Duodenal mucosa (tissue), 2 donors: ENCODE data around the gene SINHCAF.
"Not testable (repeated sequence)": the region's sequence is repeated elsewhere in the genome, so short reads cannot be mapped to it uniquely, and the experiment has no call there.

ENCODE experiments used
- H3K27ac ChIP-seq: one replicate; pipeline ENCODE4 v1.7.0; 2013; ENCODE audit warnings: low read depth, low read length
- H3K27me3 ChIP-seq, 2 donors: one replicate each; pipeline ENCODE4 v1.7.0; 2013; ENCODE audit warnings: low read length in 2 of 2, control low read depth in 1 of 2; ENCODE audit not compliant: insufficient read depth in 2 of 2, control insufficient read depth in 1 of 2
- H3K36me3 ChIP-seq, 2 donors: one replicate each; pipeline ENCODE4 v1.7.0; 2013; ENCODE audit warnings: low read length in 2 of 2, control low read depth in 1 of 2; ENCODE audit not compliant: insufficient read depth in 2 of 2, control insufficient read depth in 1 of 2
- H3K4me1 ChIP-seq, 2 donors: one replicate each; pipeline ENCODE4 v1.7.0; 2013; ENCODE audit warnings: low read length in 2 of 2, control low read depth in 1 of 2; ENCODE audit not compliant: insufficient read depth in 2 of 2, control insufficient read depth in 1 of 2
- H3K4me3 ChIP-seq, 2 donors: one replicate each; pipeline ENCODE4 v1.7.0; 2013; ENCODE audit warnings: low read length in 2 of 2, low read depth in 1 of 2
- H3K9ac ChIP-seq, 2 donors: one replicate each; pipeline ENCODE4 v1.7.0; 2013; ENCODE audit warnings: low read length in 2 of 2, low read depth in 1 of 2
- H3K9me3 ChIP-seq, 2 donors: one replicate each; pipeline ENCODE4 v1.7.0; 2013; ENCODE audit warnings: low read length in 2 of 2, control low read depth in 1 of 2; ENCODE audit not compliant: control insufficient read depth in 1 of 2

SINHCAF gene, protein sequence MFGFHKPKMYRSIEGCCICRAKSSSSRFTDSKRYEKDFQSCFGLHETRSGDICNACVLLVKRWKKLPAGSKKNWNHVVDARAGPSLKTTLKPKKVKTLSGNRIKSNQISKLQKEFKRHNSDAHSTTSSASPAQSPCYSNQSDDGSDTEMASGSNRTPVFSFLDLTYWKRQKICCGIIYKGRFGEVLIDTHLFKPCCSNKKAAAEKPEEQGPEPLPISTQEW

DNA sequence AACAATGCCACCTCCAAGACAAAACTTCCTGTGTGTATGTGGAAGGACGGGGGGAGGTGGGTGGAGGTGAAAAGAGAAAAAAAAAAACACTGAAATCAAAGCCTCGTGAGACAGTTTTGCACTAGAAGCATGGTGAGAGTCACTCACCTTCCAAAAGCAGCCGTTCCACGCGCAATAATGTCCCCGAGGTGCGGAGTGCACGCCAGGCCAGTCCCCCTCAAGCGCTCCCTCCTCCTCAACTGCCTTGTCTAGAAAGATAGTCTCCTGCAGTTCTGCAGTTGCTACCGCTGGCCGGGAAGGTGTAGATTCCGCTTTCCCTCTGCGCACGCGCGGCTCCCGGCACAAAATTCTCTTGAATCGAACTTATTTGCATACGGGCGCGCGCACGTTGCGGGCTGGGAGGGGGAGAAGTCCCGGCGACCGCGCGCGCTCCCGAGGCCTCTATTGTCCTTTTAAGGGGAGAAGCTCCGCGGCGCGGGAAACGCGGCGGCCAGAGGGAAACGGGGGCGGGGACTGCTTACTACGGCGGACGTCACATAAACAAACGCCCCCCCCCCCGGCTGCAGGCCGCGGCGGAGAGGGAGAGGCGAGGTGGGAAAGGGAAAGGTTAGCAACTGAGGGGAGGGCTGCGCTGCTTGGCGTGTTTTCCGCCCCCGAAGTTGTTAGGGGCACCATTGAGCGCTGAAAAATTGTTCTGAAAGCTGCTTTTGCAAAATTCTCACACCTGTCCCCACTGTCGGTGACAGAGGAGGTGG is at the start of gene SINHCAF:
SINHCAF (minus strand) TSS at position 274 of the 755 bp plus-strand sequence. CDS start 27,946 bp downstream, outside the sequence.
- Histone ChIP-seq H3K4me1 (peaks cover 16% of the 10 kb centered on the region in 2 donors), H3K9me3 (no peaks in the 10 kb centered on the region), H3K27me3 (no peaks in the 10 kb centered on the region), H3K4me3 (peak within 1 kb of the TSS; percentile 84 to 97), H3K9ac (peak within 1 kb of the TSS; percentile 96 to 97), H3K27ac (peak within 1 kb of the TSS; percentile 91), H3K36me3 (no peaks in the 10 kb centered on the region)

DNA sequence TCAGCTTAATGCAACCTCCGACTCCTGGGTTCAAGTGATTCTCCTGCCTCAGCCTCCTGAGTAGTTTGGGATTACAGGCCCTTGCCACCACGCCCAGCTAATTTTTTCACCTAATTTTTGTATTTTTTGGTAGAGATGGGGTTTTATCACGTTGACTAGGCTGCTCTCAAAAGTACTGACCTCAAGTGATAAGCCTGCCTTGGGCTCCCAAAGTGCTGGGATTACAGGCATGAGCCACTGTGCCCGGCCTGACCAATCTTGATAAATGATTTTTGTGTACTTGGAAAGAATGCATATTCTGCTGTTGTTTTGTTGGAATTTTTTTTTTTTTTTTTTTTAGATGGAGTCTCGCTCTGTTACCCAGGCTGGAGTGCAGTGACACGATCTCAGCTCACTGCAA is 49.5 kb upstream of the SINHCAF start:
- H3K36me3 ChIP-seq, H3K4me3 ChIP-seq, H3K9me3 ChIP-seq, H3K27ac ChIP-seq, H3K4me1 ChIP-seq, H3K27me3 ChIP-seq, H3K9ac ChIP-seq: not testable (repeated sequence)

DNA sequence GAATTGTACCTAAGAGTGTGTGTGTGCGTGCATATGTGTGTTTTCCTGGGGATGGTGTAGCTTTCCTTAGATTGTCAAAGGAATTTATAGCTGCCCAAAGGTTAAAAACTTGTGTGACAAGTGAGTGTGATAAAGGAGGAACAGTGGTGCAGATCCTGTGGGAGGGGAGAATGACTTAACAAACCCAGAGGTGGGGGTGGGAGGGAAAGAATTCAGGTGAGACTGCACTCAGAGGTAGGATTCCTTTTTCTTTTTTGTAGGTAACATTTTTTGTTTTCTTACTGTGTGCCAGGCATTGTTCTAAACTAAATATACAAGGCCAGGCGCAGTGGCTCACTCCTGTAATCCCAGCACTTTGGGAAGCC is 45.3 kb upstream of the SINHCAF start:
- no peak overlapping the region for H3K27ac ChIP-seq
- peaks cover 19 to 26% of the 10 kb centered on the region in 2 donors for H3K4me1 ChIP-seq
- no peaks in the 10 kb centered on the region for H3K9me3 ChIP-seq
- H3K36me3 ChIP-seq: no peaks in the 10 kb centered on the region
- peak overlapping the region in 1 of 2 donors; percentile 67 for H3K4me3 ChIP-seq
- no peak overlapping the region for H3K9ac ChIP-seq
- H3K27me3 ChIP-seq: no peaks in the 10 kb centered on the region

DNA sequence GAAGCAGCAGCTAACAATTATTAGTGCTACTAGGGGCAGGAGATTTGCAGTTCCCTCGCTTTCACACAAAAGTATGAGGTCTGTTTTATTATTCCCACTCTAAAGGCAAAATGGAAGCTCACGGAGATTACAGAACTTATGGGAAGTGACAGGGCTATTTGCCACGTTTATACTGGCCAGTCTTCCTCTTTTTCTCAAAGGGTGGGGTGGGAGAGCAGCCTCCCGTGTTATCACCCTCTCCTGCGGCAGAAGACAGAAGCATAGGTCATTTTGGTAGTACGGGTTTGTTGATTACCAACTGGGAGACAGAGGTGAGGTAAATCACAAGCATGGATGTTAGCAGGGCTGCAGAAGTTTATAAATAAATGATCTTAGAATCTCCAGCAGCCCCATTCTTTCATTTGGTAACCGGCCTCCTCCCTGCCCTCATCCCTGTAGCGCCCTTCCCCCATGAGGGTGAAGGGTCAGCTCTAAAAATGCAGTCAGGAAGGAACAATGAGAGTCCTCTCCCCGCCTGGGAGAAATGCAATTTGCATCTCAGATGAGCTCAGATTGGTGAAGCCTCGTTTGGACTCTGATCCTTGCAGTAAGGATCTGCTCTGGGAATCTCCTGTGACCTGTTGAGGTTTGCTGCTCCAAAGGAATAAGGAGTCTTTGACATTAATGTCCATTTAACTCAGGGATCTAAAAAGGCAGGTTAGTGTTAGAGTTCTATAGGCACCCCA is 44.7 kb upstream of the SINHCAF start:
- Histone ChIP-seq H3K4me1 (peaks cover 19 to 26% of the 10 kb centered on the region in 2 donors), H3K36me3 (no peaks in the 10 kb centered on the region), H3K4me3 (peak overlapping the region; percentile 57 to 67), H3K27ac (peak overlapping the region; percentile 42), H3K27me3 (no peaks in the 10 kb centered on the region), H3K9me3 (no peaks in the 10 kb centered on the region), H3K9ac (peak overlapping the region; percentile 35 to 52)

DNA sequence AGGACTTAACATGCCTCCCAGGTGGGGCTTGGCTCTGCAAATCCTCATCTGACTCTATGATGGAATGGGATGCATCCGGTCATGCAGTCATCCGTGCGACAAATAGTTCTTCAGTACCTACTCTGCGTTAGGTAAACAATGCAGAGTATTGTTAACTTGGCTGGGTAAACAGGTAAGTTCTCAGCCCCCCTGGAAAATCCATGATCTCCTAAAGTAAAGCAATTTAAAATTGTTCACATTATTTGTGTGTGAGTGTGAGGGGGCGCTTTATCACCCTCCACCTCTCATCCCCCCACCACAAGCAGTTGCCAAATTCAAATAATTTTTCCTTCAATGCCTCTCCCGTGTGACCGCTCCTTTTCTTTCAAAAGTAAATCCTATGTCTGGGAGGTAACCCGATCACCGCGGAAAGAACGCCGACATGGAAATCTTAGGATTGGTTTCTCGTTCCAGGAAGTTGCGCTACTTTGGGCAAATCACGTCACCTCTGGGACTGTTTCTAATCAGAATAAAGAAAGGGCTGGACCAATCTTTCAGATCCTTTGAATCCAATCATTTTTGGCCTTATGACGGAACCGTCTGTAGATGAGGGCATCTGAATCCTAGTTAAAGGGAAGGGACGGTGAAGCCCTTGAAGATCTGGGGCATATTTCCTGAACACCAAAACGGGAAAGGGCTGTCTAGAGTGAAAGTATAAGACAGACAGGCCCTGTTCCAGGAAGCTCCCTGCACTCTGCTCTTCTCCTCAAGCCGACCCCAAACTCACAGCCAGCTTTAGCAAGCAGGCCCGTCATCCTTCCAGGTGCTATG is 44.0 kb upstream of the SINHCAF start:
- peak overlapping the region; percentile 57 to 67 for H3K4me3 ChIP-seq
- peaks cover 19 to 26% of the 10 kb centered on the region in 2 donors for H3K4me1 ChIP-seq
- no peaks in the 10 kb centered on the region for H3K36me3 ChIP-seq
- no peaks in the 10 kb centered on the region for H3K9me3 ChIP-seq
- no peaks in the 10 kb centered on the region for H3K27me3 ChIP-seq
- peak overlapping the region; percentile 33 to 52 for H3K9ac ChIP-seq
- H3K27ac ChIP-seq: peak overlapping the region; percentile 42

DNA sequence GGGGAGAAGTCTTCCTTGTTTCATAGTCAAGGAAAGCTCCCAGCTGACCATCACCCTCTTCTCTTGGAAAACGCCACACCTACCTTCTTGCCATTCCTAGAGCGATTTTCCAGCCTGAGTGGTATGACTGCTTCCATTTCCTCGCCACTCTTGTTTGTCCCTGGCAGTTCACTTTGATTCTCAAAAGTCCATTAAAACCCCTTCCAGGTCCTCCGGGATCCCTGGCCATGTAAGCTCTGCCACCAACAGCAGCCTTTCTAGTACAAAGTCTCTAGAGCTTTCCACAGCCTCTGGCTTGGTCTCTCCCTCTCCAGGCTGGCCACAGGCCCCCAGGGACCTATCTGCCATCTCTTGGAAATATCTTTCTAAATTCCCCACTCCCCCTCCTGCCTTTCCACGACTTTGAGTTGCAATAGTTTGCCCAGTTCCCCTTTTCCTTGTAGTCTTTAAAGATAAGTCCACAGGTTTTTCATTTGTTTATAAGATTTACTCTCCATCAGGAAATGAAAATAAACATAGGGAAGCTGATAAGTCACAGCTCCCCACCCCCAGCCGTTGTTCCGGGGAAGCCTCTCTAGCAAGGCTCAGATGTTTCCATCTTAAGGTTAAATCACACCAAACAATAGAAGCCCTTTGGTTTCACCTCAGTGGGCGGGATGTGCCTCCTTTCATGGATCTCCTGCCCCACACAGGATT is 42.9 kb upstream of the SINHCAF start:
- Histone ChIP-seq H3K9me3 (no peaks in the 10 kb centered on the region), H3K27ac (no peak overlapping the region), H3K9ac (no peak overlapping the region), H3K36me3 (no peaks in the 10 kb centered on the region), H3K4me3 (no peak overlapping the region), H3K4me1 (peaks cover 23 to 28% of the 10 kb centered on the region in 2 donors), H3K27me3 (no peaks in the 10 kb centered on the region)

DNA sequence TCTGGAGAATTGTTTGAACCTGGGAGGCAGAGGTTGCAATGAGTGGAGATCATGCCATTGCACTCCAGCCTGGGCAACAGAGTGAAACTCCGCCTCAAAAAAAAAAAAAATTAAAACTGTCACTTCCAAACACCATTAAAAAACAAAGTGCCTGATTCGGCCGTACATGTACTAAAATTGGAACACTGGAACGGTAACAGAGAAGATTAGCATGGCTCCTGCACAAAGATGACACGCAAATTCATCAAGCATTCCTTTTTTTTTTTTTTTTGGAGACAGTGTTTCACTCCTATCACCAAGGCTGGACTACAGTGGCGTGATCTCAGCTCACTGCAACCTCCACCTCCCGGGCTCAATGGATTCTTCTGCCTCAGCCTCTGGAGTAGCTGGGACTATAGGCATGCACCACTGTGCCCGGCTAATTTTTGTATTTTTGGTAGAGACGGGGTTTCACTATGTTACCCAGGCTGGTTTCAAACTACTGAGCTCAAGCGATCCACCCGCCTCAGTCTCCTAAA is 40.2 kb upstream of the SINHCAF start:
- Histone ChIP-seq H3K9me3 (no peaks in the 10 kb centered on the region), H3K27me3 (no peaks in the 10 kb centered on the region), H3K27ac (no peak overlapping the region), H3K36me3 (no peaks in the 10 kb centered on the region), H3K4me1 (peaks cover 41 to 47% of the 10 kb centered on the region in 2 donors), H3K4me3 (no peak overlapping the region), H3K9ac (no peak overlapping the region)

DNA sequence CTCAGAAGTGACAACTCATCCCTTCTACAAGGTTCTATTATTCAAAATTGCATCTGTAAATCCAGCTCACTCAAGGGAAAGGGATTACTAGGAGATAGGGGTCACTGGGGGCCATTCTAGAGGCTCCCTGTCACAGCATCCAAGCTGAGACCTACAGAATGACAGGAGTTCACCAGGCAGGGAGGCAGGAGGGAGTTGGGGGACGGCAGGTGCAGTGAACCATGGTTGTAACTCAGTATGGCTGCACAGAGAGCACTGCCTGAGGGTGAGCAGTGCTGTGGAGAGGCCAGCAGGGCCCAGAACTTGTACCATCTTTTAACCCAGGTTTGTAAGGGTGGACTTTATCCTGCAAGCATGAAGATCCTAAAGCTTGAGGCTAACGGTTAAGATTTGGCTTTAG is 37.9 kb upstream of the SINHCAF start:
- Histone ChIP-seq H3K4me1 (peaks cover 22 to 26% of the 10 kb centered on the region in 2 donors), H3K27ac (no peak overlapping the region), H3K36me3 (no peaks in the 10 kb centered on the region), H3K4me3 (no peak overlapping the region), H3K9me3 (no peaks in the 10 kb centered on the region), H3K27me3 (no peaks in the 10 kb centered on the region), H3K9ac (no peak overlapping the region)

DNA sequence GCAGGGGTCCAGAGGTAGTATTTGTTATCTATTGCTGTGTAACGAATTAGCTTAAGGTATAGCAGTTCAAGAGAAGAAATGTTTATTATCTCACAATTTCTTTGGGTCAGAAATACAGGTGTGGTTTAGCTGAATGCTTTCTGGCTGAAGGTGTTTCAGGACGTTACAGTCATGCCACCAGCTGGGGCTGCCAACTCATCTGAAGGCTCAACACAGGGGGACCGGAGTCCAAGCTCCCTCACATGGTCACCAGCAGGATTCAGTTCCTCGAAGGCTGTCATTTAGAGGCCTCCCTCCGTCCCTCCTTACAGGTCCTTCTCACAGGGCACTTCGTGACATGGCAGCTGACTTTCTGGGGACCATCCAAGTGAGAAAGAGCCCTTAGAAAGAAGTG is 37.5 kb upstream of the SINHCAF start:
- Histone ChIP-seq H3K27ac (no peak overlapping the region), H3K4me1 (peaks cover 22% of the 10 kb centered on the region in 2 donors), H3K4me3 (no peak overlapping the region), H3K27me3 (no peaks in the 10 kb centered on the region), H3K9me3 (no peaks in the 10 kb centered on the region), H3K9ac (no peak overlapping the region), H3K36me3 (no peaks in the 10 kb centered on the region)
